ENCODE results near the gene SEPTIN3.

Gene SEPTIN3

DNA sequence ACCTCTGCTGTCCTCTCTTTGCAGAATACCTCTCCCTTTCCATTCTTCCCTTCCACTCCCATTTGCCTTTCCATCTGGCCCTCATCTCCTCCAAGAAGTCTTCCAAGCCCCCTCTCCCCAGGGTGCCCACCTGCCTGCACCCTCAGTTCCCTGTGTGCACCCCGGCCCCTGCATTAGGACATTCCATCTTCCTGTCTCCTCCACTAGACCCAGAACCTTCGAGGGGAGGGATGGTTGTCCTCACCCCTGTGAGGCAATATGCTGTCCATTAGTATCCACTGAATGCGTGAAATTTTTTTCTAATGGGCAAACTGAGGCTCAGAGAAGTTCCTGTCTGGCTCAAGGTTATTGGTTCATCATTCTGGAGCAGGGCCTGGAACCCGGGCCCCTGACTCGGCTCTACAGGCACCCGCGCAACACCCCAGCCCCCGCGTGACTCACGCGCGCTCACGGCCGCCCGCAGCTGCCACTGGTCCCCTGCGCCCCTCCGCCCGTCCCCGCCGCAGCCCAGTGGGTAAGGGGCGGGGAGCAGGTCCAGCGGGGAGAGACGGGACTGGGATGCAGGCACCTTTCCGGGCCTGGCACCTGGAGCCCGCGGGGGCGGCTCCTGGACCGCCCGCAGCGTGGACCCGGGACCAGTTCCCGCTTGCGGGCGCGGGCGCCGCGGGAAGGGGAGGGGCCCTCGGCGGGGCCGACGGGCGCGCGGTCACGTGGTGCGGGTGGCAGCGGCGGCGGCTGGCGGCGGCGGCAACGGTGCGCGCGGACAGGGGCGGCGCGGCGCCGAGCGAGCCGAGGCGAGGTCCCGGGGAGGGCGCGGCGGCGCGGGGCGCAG is 7.0 kb downstream of the SEPTIN3 start:
- peak; percentile 42 for DNase-seq

DNA sequence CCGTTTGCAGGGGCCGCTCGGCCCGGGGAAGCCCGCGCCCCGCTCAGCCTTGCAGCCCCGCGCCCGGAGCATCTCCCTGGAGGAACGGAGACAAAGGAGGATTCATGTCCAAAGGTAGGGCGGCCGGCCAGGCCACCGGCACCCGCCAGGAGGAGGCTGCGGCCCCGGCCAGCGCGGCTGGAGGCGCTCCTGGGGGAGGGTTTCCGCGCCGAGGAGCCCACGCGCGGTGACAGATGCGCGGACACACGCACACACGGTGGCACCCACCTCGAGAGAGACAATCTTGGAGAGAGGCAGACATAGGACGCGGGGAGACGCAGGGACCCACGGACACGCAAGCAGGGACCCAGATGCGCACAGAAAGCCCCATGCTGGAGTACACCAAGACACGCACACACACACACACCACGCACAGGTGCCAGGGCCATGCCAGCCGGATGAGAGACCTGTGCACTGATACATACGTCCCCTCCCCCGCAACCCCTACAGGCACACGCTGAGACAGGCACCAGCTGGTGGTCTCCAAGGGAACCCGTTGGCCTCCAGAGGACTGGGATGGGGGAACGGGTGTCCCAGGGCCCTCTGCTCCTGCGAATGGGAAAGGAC is 7.8 kb downstream of the SEPTIN3 start:
- no peak for DNase-seq

DNA sequence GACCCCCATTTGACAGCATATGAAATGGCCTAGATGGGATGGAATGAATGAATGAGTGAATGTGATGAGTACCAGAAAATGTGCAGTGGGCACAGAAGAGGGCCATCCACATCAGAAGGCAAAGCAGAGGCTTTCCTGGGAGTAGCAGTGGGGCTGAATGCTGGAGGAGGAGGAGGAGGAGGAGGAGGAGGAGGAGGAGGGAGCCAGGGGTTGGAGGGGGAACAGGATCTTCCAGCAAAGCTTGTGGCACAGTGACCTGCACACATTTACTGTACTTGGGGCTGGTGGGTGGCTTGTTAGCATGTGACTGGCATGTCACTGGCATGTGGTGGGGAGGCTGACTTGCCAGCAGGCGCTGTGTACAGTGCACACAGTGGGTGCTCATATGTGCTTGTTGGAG is 9.5 kb downstream of the SEPTIN3 start:
- no peak for DNase-seq

DNA sequence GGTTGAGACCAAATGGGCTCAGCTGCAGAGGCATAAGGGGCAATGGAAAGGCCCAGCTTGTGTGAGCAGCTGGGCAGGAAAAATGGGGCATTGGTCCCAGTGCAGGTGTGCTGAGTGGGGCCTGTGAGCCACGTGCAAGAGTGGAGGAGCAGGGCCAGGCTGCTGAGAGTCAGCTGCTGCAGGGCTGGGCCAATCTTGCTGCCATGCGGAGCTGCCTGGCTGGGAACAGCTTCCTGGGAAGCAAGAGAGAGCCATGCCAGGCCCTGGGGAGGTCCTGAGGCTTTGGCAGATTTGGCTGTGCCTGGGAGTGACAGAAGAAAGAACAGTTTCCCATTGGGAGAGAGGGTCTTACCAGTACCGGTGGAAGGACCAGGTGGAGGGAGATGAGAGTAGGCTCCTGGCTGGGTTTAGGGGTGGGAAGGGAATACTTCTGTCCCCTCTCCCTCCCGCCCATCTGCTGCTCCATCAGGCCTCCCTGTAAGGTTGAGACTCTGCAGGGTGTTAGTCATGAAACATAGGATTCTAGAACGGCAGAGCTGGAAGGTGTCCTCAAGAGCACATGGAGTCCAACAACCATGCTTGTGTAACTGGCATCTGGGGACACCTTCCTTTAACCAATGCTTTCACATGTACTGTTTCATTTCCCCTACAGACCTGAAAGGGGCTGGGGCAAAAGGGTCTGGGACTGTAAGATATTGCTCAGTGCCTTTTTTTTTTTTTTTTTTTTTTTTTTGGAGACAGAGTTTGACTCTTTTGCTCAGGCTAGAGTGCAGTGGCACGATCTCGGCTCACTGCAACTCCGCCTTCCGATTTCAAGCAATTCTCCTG is 10.4 kb downstream of the SEPTIN3 start:
- no peak for DNase-seq

DNA sequence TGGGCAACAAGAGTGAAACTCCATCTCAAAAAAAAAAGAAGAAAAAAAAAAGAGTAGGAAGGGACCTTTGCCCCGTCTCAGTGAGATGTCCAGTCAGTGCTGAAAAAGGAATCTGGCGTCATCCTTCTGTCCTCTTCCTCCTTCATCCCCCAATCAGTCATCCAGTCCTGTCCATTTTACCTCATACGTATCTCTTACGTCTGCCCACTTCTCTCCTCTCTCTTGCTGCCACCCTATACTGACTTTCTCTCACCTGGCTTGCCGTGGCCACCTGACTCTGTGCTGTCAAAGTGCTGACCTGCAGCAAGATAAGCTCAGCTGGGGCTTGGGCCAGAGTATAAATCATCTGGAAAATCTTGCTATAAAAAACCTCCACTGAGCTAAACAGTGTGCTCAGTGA is 13.6 kb downstream of the SEPTIN3 start:
- no peak for DNase-seq

DNA sequence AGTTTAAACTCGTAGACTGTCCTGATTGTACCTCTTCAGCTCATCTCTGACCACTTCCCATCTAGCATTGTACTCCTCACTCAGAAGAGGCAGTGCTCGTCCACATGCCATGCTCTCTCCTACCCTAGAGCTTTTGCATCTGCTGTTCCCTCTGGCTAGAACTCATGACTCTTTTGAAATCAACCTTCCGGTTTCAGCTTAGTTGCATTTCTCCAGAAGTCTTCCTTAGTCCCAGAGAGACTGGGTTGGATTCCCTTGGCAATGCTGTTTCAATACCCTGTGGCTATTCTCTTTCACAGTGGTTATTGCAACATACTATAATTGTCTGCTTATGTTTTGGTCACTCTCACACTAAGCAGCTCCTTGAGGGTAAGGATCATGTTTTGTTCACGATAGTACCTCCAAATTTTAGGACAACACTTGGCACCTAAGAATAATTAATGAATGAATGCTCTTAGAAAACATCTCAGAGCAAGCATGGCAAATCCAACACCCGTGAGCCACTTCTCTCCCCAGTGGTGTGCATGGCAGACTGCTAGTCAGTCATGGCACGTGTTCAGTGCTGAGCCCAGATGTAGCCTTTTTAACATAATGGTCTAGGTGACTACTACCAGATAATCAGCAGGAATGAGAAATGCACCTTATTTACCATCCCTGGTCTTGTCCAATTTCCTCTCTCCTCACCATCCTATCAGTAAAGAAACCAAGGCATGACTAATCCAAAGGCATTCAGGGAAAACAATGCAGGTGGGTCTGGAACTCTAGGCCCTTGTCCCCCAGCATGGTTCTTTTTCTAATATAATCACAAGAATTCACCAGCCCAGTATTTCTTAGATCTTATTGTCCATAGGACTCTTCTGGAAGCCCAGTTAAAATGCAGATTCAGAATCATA is 14.5 kb downstream of the SEPTIN3 start:
- DNase-seq = no peak

DNA sequence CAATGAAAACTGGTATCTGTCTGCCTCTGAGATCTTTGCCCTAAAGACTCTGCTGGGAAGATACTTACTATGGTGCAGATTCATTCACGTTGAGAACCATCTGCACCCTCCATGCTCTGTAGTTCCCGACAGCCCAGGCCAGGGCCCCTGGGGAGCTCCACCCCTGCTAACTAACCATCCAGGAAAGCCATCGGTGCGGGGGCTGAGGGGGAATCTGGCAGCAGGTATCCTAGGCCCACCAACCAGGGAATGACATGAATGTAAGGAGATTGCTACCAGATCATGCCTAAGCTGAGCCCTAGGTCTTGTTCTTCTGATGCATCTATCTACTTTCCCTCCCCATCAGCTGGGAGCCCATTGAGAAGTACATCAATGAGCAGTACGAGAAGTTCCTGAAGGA is 18.0 kb downstream of the SEPTIN3 start:
- no peak for DNase-seq

DNA sequence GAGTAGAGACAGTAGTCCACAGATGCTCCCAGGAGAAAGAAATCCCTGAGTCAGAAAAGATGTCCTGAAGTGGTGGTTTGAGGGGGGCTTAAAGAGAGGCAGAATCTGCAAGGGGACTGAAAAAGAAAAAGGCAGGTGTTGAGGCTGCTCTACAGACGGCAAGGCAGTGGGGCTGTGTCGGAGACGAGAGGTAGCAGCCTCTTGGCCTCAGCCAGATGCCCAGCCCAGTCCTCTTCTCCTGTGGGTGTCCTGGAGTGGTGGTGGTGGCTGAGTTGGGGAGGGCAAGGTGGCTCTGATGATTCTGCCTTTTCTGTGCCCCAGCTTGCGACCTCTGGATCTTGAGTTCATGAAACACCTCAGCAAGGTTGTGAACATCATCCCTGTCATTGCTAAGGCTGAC is 20.0 kb downstream of the SEPTIN3 start:
- no peak for DNase-seq

DNA sequence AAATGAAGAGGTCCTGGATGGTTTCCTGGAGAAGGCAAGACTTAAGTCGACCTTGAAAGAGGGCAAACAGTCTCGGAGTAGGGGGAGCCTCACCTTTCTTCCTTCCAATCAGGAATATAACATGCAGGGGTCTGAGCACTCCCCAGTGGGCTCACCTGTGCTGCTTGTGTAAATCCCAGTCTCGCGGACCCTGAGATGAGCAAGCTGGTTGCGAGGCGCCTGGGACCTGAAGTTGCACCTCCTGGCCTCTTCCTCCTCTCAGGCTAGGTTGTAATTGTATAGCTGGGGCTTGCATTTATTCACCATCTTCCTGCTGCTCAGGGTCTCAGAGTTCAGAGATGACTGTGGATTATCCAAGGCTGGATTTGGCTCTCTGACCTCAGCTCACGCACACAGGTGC is 21.9 kb downstream of the SEPTIN3 start:
- no peak for DNase-seq

DNA sequence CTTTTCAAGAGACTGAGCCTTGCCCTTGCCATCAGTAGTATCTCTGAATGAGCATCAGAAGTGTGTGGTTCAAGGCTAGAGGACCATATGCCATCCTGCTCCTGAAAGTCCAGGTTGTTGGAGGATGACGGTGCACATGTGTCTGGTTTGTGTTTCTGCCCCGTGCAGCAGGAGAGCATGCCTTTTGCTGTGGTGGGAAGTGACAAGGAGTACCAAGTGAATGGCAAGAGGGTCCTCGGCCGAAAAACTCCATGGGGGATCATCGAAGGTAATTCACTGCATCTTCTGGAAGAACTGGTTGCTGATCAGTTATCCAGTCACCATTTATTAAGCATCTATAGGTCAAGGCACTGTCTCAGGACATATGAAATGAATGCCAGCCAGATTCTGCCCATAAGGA is 23.3 kb downstream of the SEPTIN3 start:
- no peak for DNase-seq

DNA sequence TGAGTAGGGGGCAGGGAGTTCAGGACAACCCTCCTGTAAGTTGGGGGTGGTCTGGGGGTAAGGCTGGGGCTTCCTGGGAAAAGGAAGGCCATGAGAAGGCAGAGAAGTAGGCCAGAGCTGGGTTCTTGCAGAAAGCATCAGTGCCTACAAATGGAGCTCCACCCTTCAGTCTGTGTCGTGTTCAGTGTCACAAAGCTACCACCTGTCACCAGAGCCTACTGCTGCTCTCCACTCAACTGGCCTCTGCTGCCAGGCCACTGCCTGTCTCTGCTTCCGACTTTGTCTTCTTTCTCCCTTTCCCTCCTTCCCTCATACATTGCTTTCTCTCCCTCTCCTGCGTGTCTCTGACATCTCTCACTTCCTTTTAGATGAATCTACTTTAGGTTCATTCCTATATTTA is 26.0 kb downstream of the SEPTIN3 start:
- DNase-seq = no peak

DNA sequence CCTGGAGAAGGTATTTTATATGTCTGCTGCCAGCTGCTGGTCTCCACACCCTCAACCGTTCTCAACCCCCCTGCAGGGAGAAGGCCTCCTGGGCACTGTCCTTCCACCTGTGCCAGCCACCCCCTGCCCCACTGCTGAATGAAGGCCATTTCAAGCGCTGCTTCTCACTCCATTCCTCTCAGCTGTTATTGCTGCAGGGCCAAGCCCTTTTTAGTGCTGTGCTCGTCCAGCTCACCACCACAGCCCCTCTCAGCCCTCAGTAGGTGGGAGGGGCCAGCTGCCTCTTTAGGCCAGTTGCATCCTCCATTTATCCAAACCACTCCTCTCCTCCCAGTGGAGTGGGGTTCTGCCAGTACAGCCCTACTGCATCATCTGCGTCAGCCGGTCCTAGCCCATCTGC is 27.6 kb downstream of the SEPTIN3 start:
- no peak for DNase-seq

DNA sequence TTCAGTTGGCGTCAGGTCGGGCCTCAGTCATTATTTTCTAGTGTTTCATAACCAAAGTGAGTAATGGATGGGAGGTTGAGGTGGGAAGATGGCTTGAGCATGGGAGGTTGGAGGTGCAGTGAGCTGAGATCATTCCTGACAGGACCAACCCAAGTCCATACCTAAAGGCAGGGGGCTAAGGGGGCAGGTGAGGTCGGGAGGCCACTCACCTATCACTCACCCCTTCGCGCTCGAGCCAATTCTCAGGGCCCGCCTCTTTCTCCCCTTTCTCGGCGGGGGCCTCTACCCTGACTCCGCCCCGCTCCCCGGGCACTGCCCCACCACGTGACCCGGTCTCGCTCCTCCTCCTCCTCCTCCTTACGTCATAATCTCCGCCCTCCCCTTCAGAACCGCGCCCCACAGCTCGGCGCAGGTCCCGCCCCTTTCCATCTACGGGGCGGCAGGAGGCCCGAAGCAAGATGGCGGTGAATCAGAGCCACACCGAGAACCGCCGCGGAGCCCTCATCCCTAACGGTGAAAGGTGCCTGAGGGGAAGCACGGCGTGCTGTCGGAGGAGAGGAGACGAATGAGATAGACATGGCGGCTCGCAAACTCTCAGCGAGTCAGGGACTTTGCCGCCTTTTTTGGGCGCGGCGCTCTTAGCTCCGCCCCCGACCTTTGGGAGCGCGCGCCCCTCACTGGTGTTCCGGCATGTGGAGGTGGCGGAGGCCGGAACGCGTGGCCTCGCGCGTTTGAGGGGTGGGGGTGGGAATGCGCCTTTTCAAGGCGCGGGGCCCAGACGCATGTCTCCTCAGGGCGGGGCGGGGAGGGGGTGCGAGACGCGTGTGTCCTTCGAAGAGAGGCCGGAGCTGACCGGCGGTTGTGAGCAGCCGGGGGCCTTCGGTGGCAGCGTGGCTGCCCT is 29.4 kb downstream of the SEPTIN3 start, which contains the start of gene WBP2NL:
Gene WBP2NL (plus strand): TSS at position 428 of the 901 bp plus-strand sequence. CDS start 31 bp downstream, at position 459.
- peak; percentile 88 for DNase-seq

DNA sequence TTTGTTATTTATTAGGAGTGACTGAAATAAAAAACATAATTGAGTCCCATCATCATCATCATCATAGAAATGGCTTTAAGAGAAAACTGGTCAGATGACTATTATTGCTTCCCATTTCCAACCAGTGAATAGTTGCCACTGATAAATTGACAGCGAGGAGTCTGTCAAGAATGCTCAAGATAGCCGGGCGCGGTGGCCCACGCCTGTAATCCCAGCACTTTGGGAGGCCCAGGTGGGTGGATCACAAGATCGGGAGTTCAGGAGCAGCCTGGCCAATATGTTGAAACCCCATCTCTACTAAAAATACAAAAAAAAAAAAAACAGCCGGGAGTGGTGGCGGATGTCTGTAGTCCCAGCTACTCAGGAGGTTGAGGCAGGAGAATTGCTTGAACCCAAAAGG is 31.2 kb downstream of the SEPTIN3 start:
- no peak for DNase-seq

DNA sequence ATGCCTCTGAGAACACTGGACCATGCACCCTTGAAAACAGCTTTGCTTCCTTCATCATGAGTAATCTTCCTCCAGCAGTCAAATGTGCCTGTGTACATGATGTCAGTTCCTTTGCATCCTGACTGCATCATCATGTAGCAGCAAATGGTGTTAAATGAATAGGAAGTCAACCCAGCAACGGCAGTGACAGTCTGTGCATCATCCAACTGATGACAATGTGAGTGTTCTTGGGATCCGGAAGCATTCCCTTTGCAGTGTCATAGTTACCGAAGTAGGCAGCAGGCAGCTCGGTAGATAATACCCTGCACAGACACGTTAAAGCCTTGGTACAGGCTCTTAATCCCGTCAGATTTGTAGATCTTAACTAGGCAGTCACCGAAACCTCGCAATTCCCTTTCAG is 31.9 kb downstream of the SEPTIN3 start:
- no peak for DNase-seq

DNA sequence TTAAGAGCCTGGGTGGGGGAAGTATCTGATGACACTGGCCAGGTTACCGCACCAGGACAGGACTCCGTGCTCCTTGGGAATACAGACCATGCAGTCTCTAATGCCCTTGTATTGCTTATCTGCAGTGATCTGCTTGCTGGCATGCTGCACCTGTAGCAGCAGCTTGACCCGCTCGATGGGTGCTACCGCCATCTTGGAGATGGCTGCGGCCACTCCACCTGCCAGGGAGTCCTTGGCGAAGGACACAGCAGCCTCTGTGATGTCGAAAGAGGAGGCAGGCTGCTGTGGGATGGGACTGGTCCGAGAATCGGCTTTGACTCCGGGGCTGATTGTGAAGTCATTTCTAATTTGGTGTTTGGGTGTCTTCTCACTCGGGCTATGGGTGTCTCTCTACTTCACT is 32.5 kb downstream of the SEPTIN3 start:
- no peak for DNase-seq

DNA sequence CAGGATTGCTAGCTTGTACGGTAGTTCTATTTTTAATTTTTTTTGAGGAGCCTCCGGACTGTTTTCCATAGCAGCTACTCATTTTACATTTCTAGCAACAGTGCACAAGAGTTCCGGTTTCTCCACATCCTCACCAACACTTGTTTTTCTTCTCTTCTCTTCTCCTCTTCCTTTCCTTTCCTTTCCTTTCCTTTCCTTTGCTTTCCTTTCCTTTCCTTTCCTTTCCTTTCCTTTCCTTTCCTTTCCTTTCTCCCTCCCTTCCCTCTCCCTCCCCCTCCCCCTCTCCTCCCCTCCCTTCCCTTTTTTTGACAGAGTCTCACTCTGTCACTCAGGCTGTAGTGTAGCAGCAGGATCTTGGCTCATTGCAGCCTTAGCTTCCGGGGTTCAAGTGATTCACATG is 38.7 kb downstream of the SEPTIN3 start:
- DNase-seq = no peak

DNA sequence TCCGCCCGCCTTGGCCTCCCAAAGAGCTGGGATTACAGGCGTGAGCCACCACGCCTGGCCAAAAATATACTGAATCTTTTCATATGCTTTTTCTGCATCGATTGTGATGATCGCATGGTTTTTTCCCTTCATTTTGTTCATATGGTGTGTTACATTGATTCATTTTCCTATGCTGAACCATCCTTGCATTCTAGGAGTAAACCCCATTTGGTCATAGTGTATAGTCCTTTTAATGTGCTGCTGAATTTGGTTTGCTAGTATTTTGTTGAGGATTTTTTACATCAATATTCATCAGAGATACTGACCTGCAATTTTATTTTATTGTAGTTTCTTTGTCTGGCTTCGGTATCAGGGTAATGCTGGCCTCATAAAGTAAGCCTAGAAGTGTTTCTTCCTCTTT is 41.5 kb downstream of the SEPTIN3 start:
- DNase-seq = no peak

DNA sequence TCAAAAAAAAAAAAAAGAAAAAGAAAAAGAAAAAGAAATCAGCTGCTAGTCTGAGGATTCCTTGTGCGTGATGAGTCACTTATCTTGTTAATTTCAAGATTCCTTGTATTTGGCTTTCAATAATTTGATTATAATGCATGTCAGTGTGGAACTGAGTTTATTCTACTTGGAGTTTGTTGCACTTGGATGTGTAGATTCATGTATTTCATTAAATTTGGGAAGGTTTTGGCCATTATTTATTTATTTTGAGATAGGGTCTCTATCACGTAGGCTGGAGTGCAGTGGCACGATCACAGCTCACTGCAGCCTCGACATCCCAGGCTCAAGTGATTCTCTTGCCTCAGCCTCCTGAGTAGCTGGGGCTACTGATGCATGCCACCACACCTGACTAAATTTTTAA is 44.1 kb downstream of the SEPTIN3 start:
- no peak for DNase-seq

DNA sequence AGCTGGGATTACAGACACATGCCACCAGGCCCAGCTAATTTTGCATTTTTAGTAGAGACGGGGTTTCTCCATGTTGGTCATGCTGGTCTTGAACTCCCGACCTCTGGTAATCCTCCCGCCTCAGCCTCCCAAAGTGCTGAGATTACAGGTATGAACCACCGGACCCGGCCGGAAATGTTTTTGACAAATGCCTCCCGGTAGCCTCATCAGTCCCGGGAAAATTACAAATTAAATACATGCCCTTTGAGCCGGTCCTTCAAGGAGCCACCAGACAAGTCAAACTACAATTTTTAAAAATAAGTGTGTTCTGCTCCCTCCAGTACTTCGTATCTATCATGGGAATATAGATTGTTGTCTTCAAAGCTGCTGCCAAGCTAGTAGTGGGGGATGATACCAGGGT is 46.9 kb downstream of the SEPTIN3 start:
- DNase-seq = no peak

DNA sequence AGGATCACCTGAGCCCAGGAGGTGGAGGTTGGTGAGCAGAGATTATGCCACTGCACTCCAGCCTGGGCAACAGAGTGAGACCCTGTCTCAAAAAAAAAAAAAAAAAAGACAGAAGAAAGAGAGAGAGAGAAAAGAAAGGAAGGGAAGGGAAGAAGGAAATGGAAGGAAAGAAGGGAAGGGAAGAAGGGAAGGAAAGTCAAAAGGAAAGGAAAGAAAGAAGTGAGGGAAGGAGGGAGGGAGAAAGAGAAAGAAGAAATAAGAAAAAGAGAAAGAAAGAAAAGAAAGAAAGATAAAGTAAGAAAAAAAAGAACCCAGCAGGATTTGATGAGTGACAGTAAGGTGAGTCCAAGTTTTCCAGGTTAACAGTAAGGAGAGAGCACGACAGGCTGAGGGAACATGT is 49.0 kb downstream of the SEPTIN3 start:
- no peak for DNase-seq

All from activated CD8-positive, alpha-beta memory T cell treated with anti-CD3 and anti-CD28 coated beads, Interleukin-2, amount 50 U/mL, for 4 hours (primary cell).